Right renal pelvis (tissue), 4 donors: ENCODE measurements around the gene PUM1. TPM values are rescaled to one million over a fixed set of nuclear protein-coding genes. Genes with fewer than 3 reads are reported as not detected.
"Not testable (repeated sequence)": the region's sequence is repeated elsewhere in the genome, so short reads cannot be mapped to it uniquely, and the experiment has no call there.

Experiments
- DNase-seq, 4 donors: peaks; one replicate each; pipeline ENCODE4 v3.0.0-alpha.2; 2013; ENCODE audit warnings: low read depth in 4 of 4, low spot score in 3 of 4, missing footprints in 1 of 4
- polyA plus RNA-seq, 4 donors: library from polyadenylated mRNA; unstranded; fragments of 120-200 nt; gene quantifications; one replicate each; pipeline ENCODE4 v1.2.1, GENCODE V29; 2013; ENCODE audit not compliant: insufficient read length in 4 of 4

The PUM1 gene
- polyA plus RNA-seq, 4 donors: 103 to 128 (median 120) TPM

GRCh38 chr1:30969903-30970302, 95.6 kb downstream of the PUM1 start:
- no peak for DNase-seq

DNA sequence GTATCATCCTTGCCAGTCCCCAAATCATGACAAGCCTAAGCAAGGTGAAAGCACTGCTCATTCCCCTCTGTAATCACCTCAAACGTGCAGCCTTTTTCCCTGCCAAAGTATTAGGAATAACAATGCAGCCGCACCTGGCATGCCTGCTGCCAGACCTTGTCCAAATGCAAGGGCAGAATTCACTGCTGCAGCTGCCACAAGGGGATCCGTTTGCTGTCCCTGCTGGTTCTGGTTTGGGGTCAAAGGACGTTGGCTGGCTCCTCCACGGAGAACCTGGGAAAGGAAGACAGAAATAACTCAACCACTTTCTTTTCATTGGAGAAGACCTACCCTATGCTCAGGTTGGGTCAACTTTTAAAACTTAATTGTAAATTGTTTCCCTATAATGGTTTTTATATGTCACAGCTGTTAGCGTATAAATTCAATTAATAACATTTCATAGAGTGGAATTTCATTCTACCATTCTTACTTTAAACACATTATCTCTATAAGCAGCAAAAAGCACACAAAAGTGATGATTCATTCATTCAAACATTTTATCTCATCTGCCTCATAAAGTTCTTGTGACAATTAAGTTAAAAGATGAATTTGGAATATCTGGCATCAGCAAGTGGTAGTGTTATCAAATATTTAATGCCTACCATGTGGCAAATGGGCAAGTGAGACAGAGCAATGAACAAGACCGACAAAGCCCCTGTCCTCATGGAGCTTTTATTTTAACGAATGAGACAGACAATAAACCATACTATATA, 97.1 kb downstream of the PUM1 start:
- DNase-seq: no peak

DNA sequence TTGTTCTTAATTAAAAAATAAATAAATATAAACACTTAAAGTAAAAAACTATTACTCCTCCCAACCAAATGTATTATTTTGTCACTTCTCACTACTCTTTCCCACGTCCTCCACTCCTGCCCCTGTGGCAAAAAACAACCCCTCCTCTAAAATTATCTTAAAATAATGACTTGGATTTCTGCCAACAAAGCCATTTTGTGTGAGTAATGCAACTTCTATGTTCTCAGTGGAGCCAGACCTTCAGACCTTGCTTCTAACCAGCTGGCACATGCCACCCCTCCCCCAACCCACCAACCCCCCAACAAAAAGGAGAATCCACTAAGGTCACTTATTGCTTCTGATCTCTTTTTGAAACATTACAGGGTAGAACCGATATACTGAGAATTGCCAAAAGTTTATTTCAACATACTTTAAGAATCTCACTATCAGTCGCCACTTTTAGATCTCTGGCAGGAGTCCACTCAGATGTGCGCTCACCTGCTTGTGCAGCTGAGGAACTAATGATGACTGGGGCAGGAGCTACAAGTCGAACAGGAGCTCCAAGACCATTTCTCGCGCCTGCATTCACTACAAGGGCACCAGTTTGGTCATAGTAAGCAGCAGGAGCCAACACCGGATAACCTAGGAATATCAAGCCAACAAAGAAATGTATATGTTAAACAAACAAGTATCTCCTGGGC, 98.7 kb downstream of the PUM1 start:
- peak in 2 of 4 donors; percentile 28 to 31 for DNase-seq

DNA sequence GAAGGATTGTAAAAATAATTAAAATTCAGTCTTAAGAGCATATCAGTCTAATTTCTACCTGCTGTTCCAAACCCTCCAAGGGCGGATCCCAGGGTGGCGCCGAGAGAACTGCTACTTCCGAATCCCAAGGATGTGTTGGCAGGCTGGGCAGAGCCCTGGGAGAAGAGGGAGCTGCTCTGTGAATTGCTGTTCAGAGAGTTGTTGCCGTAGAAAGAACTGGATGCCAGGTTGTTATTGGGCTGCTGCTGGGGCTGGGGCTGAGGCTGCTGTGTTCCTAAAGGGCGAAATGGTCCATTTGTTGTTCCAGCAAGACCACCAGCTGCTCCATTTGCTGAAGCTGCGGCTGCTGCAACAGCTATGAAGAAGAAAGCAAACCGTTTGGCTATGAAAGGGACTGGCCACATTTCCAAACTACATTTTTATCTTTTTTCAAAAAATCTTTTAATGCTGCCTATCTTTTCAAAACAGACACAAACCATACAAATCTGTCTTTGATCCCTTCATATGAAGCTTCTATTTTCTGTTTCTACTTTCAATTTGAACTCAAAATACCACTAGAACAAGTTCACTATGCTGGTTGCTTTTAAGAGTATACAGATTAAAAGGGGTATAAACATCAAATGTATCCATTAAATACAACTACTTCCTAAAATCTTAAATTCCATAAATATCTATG, 99.5 kb downstream of the PUM1 start:
- no peak for DNase-seq

- no peak for DNase-seq
Observed at GRCh38 chr1:30964706-30965105, 100.8 kb downstream of the PUM1 start.

DNA sequence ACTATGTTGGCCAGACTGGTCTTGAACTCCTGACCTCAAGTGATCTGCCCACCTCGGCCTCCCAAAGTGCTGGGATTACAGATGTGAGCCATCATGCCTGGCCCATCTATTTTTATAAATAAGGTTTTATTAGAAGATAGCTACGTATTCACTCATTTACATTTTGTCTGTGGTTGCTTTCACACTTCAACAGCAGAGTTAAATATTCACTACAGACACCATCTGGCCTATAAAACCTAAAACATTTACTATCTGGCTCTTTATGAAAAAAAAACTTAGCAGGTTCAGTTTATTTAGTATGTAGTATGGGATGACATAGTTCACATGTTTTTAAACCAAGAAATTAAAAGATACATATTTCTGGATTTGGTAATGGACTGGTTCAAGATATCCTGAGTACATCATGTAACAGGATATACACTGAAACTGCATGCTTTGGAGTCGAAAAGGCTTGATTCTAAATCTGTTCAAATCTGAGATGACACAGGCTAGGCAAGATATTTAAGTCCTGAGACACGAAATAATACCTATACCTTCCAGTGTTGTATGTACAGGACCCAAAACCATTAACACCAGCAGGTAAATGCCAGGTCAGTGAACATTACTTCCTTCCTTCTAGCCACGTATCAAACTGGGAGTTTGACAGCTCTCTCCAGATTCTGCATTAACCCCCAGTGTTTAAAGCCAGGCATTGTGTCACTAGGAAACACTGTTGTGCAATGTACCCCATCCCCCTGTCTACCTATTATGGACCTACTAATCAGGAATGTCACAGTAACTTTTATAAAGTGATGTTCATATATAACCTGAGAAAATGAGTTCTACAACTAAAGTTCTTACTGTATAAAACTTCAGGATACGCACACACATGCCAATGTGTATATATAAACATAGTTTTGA, 102.7 kb downstream of the PUM1 start:
- DNase-seq: no peak

- DNase-seq: no peak
Observed at GRCh38 chr1:30957560-30958222, 107.8 kb downstream of the PUM1 start.

DNA sequence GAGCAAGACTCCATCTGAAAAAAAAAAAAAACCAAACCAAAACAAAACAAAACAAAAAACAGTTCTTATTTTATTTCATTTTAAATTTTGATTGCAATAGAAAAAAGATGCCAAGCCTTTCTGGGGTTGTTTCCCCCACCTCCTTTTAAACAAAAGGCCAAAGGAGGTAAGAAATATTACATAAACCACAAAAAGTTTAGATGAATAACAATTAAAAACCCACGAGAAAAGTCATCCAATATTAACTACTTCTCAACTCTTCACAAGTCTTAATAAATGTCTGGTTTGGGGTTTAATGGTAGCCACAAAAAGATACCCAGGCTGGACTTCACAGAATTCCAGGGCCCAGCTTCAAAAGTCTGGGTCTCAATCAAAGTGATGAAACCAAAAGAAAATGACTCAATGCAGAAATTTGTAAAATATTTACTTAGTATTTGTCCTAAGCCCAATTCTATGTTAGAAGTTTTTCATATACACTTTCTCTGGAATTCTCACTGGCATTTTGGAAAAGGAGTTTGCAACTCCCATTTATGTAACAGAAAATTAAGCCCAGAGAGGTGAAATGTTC, 110.0 kb downstream of the PUM1 start:
- DNase-seq: no peak

DNA sequence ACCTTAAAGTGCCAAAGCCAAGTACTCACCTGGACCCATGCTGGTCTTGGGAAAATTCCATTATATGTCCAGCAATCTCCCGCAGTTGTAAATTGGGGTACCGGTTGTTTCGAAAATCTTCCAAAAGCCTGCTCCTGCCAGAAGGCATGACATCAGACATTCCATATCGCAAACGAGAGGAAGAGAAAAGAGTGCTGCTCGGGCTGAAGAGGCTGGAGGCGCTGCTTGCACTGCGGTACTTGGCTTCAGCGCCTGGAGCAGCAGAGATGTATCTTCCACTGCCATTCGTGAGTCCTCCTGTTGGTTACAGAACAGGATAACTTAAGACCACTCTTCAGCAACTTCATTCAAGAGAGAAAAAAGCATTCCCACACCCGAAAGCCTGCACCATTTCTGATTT, 111.8 kb downstream of the PUM1 start:
- no peak for DNase-seq

DNA sequence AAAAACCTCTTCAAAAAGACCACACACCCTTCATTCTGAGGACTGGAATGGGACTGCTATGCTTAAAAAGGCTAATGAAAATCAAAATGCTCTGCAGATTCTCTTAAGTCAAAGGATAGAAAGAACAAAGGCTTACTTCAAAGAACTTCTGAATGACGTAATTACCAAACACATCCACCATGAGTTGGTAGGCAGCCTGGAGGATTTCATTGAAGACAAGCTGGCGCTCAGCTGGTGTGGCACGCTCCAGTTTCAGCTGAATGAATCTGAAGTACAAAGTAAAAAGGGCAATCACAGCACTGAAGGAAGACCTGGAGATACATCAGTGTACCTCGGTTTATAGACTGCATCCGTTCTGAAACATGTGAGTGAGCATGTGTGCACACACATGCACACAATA, 113.4 kb downstream of the PUM1 start:
- no peak for DNase-seq

- DNase-seq: no peak
Observed at GRCh38 chr1:30950700-30951099, 114.8 kb downstream of the PUM1 start.

DNA sequence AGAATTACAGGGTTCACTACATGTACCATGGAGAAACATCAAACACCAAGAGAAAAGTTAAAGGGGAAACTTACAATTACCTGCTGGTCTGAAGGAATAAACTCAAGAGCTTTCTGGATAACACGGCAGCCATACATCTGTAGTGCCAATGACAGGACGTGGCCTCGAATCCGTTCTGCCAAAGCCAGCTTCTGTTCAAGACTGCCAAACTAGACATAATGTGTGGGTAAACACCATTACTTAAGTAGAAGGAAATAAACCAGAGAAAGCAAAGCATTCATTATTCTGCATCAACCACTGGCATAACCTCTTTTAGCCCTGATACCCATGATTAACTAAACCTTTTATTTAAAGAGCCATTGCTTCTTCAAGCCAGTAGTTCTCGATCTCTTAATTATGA, 115.5 kb downstream of the PUM1 start:
- no peak for DNase-seq

- DNase-seq: not testable (repeated sequence)
Observed at GRCh38 chr1:30949487-30949838, 116.1 kb downstream of the PUM1 start.

DNA sequence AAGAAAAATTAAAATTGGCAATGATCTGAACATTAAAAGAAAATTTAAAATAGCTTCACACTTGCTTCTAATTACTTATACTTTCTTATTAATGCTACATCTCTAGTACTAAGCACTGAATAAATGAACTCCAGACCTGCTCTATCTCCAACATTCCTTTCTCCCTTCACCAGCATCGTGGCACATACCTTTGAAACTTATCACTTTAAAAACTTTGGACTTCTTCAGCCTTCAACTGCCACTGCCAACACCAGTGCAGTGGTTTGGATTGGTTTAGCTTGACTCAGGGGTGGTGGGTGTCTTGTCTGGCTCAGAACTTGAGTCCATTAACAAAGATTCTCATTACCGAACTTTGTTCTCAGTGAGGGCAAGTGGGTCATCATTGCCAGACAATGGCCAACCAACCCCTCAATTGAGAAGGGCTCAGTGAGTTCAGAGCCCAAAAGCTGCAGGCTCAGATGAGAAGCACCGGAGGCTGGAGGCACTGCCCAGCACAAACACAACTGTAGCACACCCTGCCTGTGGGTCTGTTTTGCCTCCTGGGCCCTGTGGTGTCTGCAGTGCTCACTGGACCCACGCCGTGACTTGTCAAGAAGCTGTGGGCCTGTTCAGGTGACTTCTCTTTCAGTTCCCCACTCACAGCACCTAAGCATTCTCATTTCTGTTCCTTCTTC, 116.6 kb downstream of the PUM1 start:
- DNase-seq: not testable (repeated sequence)

- DNase-seq: no peak
Observed at GRCh38 chr1:30948278-30948677, 117.2 kb downstream of the PUM1 start.

- DNase-seq: no peak
Observed at GRCh38 chr1:30947212-30947611, 118.3 kb downstream of the PUM1 start.

- DNase-seq: no peak
Observed at GRCh38 chr1:30942326-30942963, 123.1 kb downstream of the PUM1 start.

DNA sequence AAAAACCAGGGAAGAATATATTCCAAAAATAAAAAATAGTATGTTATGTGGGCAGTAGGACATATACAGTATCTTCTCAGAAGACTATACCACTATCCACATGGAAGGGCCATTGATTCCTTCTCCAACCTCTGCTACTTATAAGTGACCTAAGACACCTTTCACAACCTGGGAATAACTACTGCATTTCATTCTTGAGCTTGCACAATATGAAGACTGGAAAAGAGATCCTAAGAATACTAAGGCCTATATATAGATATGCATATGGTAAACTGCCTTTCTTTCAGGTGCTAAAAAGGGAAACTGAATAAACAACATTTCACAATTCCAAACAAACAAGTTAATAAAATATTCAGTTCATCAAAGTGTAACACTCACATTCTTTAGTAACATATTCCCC, 125.0 kb downstream of the PUM1 start:
- no peak for DNase-seq
